HG03442 (cell line): ENCODE measurements around the gene GCNT2.
"Not testable (repeated sequence)": the region's sequence is repeated elsewhere in the genome, so short reads cannot be mapped to it uniquely, and the experiment has no call there.

Experiments used
- ATAC-seq: cut with Tn5 transposase; IDR thresholded peaks from one replicate; pipeline ENCODE4 v1.9.1; 2021; ENCODE audit warnings: mild to moderate bottlenecking, moderate library complexity; ENCODE audit not compliant: unreplicated experiment

Gene GCNT2

DNA sequence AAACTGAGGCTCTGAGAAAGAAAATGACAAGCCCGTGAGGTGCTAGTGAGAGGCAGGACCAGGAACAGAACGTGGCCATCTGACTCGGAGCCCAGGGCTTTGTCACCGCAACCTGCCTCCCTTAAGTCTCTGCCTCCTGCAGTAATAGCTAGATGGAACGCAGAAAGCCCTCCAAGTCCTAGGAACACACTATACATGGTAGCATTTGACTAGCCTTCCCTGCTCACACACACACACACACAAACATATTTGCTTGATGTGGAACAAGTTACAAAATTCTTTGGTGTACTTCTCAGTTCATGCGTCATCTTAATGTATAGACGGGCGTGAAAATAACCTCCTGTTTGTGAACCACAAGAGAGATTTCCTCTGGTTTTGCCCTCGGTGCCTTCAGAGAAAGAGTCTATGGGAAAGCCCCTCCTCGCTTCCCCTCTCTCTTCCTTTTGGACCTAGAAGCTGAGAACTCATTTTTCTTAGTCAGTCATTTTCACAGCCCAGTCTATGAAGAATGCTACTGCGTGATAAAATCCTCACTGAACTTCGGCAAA lies 134.4 kb downstream of the GCNT2 start:
- ATAC-seq: no peak

DNA sequence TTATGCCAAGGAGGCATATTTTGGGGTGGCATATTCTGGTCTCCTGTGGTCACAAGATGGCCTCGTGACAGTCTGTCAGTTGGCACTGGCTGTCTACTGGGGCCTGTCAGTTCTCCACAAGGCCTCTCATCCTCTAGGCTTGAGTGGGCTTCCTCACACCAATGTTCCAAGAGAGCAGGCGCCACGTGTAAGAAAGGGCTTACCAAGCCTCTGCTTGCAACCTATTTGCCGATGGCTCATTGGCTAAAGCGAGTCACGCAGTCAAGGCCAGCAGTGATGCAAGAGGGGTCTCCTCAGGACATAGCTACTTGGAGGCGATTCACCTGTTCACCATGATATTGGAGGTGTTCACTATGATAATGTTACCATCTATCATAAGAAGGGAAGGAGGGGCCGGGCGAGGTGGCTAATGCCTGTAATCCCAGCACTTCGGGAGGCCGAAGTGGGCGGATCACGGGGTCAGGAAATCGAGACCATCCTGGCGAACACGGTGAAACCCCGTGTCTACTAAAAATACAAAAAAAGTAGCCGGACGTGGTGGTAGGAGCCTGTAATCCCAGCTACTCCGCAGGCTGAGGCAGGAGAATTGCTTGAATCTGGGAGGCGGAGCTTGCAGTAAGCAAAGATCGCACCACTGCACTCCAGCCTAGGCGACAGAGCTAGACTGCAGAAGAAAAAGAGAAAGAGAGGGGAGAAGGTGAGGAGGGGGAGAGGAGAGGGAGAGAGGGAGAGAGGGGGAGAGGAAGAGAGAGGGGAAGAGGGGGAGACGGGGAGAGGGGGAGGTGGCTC lies 138.0 kb downstream of the GCNT2 start:
- ATAC-seq: no peak

GRCh38 chr6:10659699-10660348 lies 138.7 kb downstream of the GCNT2 start:
- ATAC-seq: no peak

DNA sequence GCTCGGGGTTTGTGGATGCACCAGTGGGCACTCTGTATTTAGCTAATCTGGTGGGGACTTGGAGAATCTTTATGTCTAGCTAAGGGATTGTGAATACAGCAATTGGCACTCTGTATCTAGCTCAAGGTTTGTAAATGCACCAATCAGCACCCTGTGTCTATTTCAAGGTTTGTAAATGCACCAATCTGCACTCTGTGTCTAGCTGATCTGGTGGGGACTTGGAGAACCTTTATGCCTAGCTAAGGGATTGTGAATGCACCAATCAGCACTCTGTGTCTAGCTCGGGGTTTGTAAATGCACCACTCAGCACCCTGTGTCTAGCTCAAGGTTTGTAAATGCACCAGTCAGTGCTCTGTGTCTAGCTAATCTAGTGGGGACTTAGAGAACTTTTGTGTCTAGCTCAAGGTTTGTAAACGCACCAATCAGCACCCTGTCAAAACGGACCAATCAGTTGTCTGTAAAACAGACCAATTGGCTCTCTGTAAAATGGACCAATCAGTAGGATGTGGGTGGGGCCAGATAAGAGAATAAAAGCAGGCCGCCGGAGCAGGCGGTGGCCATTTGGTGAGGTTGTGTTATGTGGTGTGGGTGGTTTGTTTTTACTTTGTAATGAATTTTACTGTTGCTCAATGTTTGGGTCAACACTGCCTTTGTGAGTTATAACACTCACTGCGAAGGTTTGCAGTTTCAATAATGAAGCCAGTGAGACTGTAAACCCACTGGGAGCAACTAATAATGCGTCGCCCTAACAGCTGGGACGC lies 139.5 kb downstream of the GCNT2 start:
- ATAC-seq: not testable (repeated sequence)

DNA sequence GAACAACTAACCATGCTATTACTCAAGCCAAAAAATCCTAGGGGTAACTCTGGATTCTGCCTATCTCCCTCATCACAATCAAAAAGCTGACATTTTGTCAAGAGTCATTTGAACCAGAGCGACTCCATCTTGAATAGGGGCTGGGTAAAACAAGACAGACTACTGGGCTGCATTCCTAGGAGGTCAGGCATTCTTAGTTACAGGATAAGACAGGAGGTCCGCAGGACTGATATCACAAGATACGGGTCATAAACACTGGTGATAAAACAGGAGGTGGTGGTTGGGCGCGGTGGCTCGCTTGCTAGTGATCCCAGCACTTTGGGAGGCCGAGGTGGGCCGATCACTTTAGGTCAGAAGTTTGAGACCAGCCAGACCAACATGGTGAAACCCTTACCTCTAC lies 141.1 kb downstream of the GCNT2 start:
- no peak for ATAC-seq

GRCh38 chr6:10662742-10663141 lies 141.6 kb downstream of the GCNT2 start:
- ATAC-seq: no peak

GRCh38 chr6:10665595-10665994 lies 144.4 kb downstream of the GCNT2 start:
- ATAC-seq: not testable (repeated sequence)

DNA sequence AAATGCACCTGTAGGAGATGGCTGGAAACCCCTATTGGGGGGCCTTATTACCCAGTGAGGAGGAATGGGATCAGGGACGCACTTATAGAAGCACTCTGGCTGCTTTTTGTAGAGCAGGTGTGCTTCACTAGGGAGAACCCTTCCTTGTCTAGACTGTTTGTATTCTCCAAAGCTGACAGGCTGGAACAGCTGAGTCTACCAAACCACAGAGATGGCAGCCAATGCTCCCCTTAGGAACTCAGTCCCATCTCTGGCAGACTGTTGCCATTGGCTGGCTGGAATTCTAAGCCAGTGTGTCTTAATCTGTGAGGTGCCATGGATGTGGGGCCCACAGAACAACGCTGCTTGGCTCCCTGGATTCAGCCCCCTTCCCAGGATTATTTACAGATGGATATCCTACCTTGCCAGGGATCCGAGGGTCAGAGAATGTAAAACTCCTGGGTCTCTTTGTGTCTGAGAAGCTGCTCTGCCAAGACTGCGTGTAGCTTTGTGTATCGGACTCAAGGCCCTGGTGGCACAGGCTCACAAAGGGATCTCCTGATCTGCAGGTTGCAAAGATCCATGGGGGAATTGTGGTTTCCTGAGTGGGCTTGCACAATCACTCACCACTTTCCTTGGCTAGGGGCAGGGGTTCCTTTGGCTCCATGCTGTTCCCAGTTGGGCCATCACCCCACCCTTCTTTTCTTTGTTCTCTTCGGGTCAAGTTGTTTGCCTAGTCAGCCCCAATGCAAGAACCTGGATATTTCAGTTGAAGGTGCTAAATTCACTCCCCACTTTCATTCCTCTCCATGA lies 147.2 kb downstream of the GCNT2 start:
- no peak for ATAC-seq

- ATAC-seq: no peak
Measured at GRCh38 chr6:10676403-10676802, 155.3 kb downstream of the GCNT2 start.

DNA sequence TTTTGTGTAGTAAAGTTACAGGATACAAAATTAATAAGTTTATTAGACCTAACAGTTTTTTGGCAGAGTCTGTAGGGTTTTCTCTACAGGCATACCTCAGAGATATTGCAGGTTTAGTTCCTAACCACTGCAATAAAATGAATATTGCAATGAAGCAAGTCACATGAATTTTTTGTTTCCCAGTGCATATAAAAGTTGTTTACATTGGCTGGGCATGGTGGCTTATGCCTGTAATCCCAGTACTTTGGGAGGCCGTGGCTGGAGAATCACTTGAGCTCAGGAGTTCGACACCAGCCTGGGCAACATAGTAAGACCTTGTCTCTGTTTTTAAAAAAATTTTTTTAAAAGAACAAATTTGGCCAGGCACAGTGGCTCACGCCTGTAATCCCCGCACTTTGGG lies 157.3 kb downstream of the GCNT2 start:
- no peak for ATAC-seq
